Loucy (cell line): ENCODE results near the gene TMEM273.

Experiments
- H2AFZ ChIP-seq: fragments of 200-600 bp; sonication (generic); 2 replicates; pipeline ENCODE4 v1.6.0; 2016; ENCODE audit warnings: antibody characterized with exemption, mild to moderate bottlenecking, low read length, moderate library complexity
- H3F3A ChIP-seq: fragments of 200-600 bp; 2 replicates; pipeline ENCODE4 v1.6.0; 2016; ENCODE audit warnings: antibody characterized with exemption, low read depth, mild to moderate bottlenecking
- H3K27me3 ChIP-seq: fragments of 200-600 bp; sonication (generic); 2 replicates; pipeline ENCODE4 v1.6.1; 2014; ENCODE audit warnings: low read length, mild to moderate bottlenecking; ENCODE audit not compliant: insufficient read depth, poor library complexity, severe bottlenecking
- H3K36me3 ChIP-seq: fragments of 200-600 bp; sonication (generic); 2 replicates; pipeline ENCODE4 v1.6.1; 2016; ENCODE audit warnings: low read length; ENCODE audit not compliant: insufficient read depth
- H3K4me1 ChIP-seq: fragments of 200-600 bp; sonication (generic); 2 replicates; pipeline ENCODE4 v1.5.1; 2014; ENCODE audit warnings: low read length, mild to moderate bottlenecking; ENCODE audit not compliant: insufficient read depth, poor library complexity, severe bottlenecking
- H3K4me2 ChIP-seq: fragments of 200-600 bp; sonication (generic); 2 replicates; pipeline ENCODE4 v1.6.0; 2014; ENCODE audit warnings: antibody characterized with exemption, low read length, low read depth, mild to moderate bottlenecking; ENCODE audit not compliant: poor library complexity, severe bottlenecking
- H3K4me3 ChIP-seq: fragments of 200-600 bp; sonication (generic); 2 replicates; pipeline ENCODE4 v1.5.1; 2014; ENCODE audit warnings: low read length, mild to moderate bottlenecking, mixed read lengths; ENCODE audit not compliant: poor library complexity, severe bottlenecking
- H3K79me2 ChIP-seq: fragments of 200-600 bp; sonication (generic); 2 replicates; pipeline ENCODE4 v1.6.1; 2014; ENCODE audit warnings: low read length; ENCODE audit not compliant: insufficient read depth
- H3K9ac ChIP-seq: fragments of 200-600 bp; sonication (generic); 2 replicates; pipeline ENCODE4 v1.6.0; 2014; ENCODE audit warnings: mild to moderate bottlenecking, low read depth, low read length, moderate library complexity; ENCODE audit not compliant: poor library complexity, severe bottlenecking
- H3K9me2 ChIP-seq: fragments of 200-600 bp; sonication (generic); replicated peaks from 2 replicates; pipeline ENCODE4 v1.6.1; 2016; ENCODE audit warnings: low read depth, low read length, mixed read lengths
- H3K9me3 ChIP-seq: fragments of 200-600 bp; sonication (generic); 2 replicates; pipeline ENCODE4 v1.6.1; 2014; ENCODE audit warnings: mild to moderate bottlenecking, antibody characterized with exemption, low read length, low read depth; ENCODE audit not compliant: insufficient read depth
- H4K20me1 ChIP-seq: fragments of 200-600 bp; sonication (generic); 2 replicates; pipeline ENCODE4 v1.6.0; 2014; ENCODE audit warnings: antibody characterized with exemption, low read length, mild to moderate bottlenecking; ENCODE audit not compliant: insufficient read depth, poor library complexity, severe bottlenecking
- CTCF ChIP-seq: fragments of 200-600 bp; sonication (generic); conservative IDR thresholded peaks from 2 replicates; pipeline ENCODE4 v1.5.1; 2014; ENCODE audit warnings: mild to moderate bottlenecking, antibody characterized with exemption, low read length
- EZH2phosphoT487 ChIP-seq: fragments of 200-600 bp; IDR thresholded peaks from 2 replicates; pipeline ENCODE4 v1.6.1; 2018; ENCODE audit warnings: antibody characterized with exemption, mild to moderate bottlenecking, moderate library complexity, borderline replicate concordance

The TMEM273 gene

DNA sequence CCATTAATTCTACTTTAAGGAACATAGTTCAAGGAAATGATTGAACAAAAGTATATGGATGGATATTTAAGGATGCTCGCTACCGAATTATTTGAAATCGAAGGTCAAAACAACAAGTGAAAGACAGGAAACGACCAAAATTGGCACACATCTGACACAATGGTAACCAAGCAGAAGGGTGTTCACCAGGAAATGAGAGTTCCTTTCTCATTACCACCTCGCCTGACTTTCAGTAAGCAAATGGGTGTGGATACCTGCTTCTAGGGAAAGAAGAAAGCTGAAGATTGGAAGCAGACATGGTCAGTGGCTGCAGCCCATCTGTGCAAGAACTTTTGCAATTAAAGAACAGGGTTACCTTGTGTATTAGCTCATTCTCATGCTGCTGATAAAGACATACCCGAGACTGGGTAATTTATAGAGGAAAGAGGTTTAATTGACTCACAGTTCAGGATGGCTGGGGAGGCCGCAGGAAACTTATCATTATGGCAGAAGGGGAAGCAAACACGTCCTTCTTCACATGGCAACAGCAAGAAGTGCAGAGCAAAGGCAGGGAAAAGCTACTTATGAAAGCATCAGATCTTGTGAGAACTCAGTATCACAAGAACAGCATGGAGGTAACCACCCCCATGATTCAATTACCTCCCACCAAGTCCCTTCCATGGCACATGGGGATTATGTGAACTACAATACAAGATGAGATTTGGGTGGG is 6.2 kb upstream of the TMEM273 start:
- H3K9me3 ChIP-seq: no peaks in the 10 kb centered on the region
- no peak overlapping the region for H3K4me3 ChIP-seq
- H2AFZ ChIP-seq: peak overlapping the region; percentile 7; the same call in 1 of the 2 replicates
- no peaks in the 10 kb centered on the region for H3K36me3 ChIP-seq
- no peaks in the 10 kb centered on the region for H4K20me1 ChIP-seq
- no peak overlapping the region for H3K4me2 ChIP-seq
- no peak for TF ChIP-seq CTCF
- no peak for TF ChIP-seq EZH2phosphoT487
- H3K4me1 ChIP-seq: peaks cover 11% of the 10 kb centered on the region
- H3K27me3 ChIP-seq: no peaks in the 10 kb centered on the region
- H3K79me2 ChIP-seq: no peaks in the 10 kb centered on the region
- H3F3A ChIP-seq: no peaks in the 10 kb centered on the region
- H3K9me2 ChIP-seq: no peaks in the 10 kb centered on the region
- no peak overlapping the region for H3K9ac ChIP-seq

GRCh38 chr10:49191349-49191748 is 3.2 kb upstream of the TMEM273 start:
- TF ChIP-seq EZH2phosphoT487 (no peak), CTCF (no peak)
- no peaks in the 10 kb centered on the region for H3K9me2 ChIP-seq
- peaks cover 36% of the 10 kb centered on the region for H3K4me1 ChIP-seq
- H3K4me3 ChIP-seq: no peak overlapping the region
- no peaks in the 10 kb centered on the region for H3K27me3 ChIP-seq
- H3K9ac ChIP-seq: no peak overlapping the region
- no peak overlapping the region for H2AFZ ChIP-seq
- H3K4me2 ChIP-seq: no peak overlapping the region
- no peaks in the 10 kb centered on the region for H3K36me3 ChIP-seq
- H4K20me1 ChIP-seq: no peaks in the 10 kb centered on the region
- no peaks in the 10 kb centered on the region for H3K79me2 ChIP-seq
- H3F3A ChIP-seq: no peaks in the 10 kb centered on the region
- no peaks in the 10 kb centered on the region for H3K9me3 ChIP-seq

- Histone ChIP-seq H3F3A (no peaks in the 10 kb centered on the region), H3K79me2 (no peaks in the 10 kb centered on the region), H3K9ac (no peak overlapping the region), H3K36me3 (no peaks in the 10 kb centered on the region), H3K9me3 (no peaks in the 10 kb centered on the region), H2AFZ (no peak overlapping the region), H3K4me2 (no peak overlapping the region), H4K20me1 (no peaks in the 10 kb centered on the region), H3K9me2 (no peaks in the 10 kb centered on the region), H3K4me3 (no peak overlapping the region), H3K4me1 (peaks cover 43% of the 10 kb centered on the region), H3K27me3 (no peaks in the 10 kb centered on the region)
- no peak for TF ChIP-seq EZH2phosphoT487
- no peak for TF ChIP-seq CTCF
These were observed 1.2 kb upstream of the TMEM273 start for GRCh38 chr10:49189422-49189821.
